Measurements from ENCODE around the gene AARS2.
A peak's percentile ranks its signal among the peaks of the same experiment; 100 is the strongest.

Gene AARS2

GRCh38 chr6:44339763-44340625 is 26.8 kb upstream of the AARS2 start:
- Histone ChIP-seq H3K9me2 (ENCODE audit: low read depth, low read length) (no peaks in the 10 kb centered on the region), H3F3A (ENCODE audit: insufficient read depth, low read length) (no peaks in the 10 kb centered on the region), H3K9ac (ENCODE audit: low read length) (no peak overlapping the region), H4K20me1 (ENCODE audit: insufficient read depth, low read length) (no peaks in the 10 kb centered on the region), H3K4me1 (ENCODE audit: insufficient read depth, low read length, severe bottlenecking) (no peaks in the 10 kb centered on the region), H3K4me2 (ENCODE audit: low read length) (no peak overlapping the region), H3K27me3 (ENCODE audit: insufficient read depth, low read length) (no peaks in the 10 kb centered on the region), H2AFZ (ENCODE audit: low read length) (no peak overlapping the region), H3K36me3 (ENCODE audit: insufficient read depth, low read length) (no peaks in the 10 kb centered on the region), H3K27ac (ENCODE audit: low read depth, low read length, poor library complexity, severe bottlenecking) (no peak overlapping the region), H3K9me3 (ENCODE audit: low read length) (no peaks in the 10 kb centered on the region), H3K4me3 (ENCODE audit: low read depth, low read length, poor library complexity, severe bottlenecking) (no peak overlapping the region), H3K79me2 (ENCODE audit: insufficient read depth, low read length) (no peaks in the 10 kb centered on the region)
- TF ChIP-seq CTCF (IDR thresholded peaks at IDR 0.05; ENCODE audit: low read length) (no peak), EZH2 (IDR thresholded peaks at IDR 0.05; ENCODE audit: borderline replicate concordance, low read length) (no peak)

- H3K9ac ChIP-seq (ENCODE audit: low read length), result no peak overlapping the region
- H3K4me2 ChIP-seq (ENCODE audit: low read length), result no peak overlapping the region
- H3K4me1 ChIP-seq (ENCODE audit: insufficient read depth, low read length, severe bottlenecking), result no peaks in the 10 kb centered on the region
- H4K20me1 ChIP-seq (ENCODE audit: insufficient read depth, low read length), result no peaks in the 10 kb centered on the region
- H3K36me3 ChIP-seq (ENCODE audit: insufficient read depth, low read length), result no peaks in the 10 kb centered on the region
- no peak overlapping the region for H3K4me3 ChIP-seq (ENCODE audit: low read depth, low read length, poor library complexity, severe bottlenecking)
- H3K79me2 ChIP-seq (ENCODE audit: insufficient read depth, low read length), result no peaks in the 10 kb centered on the region
- H3K9me3 ChIP-seq (ENCODE audit: low read length), result no peaks in the 10 kb centered on the region
- H2AFZ ChIP-seq (ENCODE audit: low read length), result no peak overlapping the region
- H3K27me3 ChIP-seq (ENCODE audit: insufficient read depth, low read length), result no peaks in the 10 kb centered on the region
- no peaks in the 10 kb centered on the region for H3F3A ChIP-seq (ENCODE audit: insufficient read depth, low read length)
- TF ChIP-seq CTCF (IDR thresholded peaks at IDR 0.05; ENCODE audit: low read length) (no peak), EZH2 (IDR thresholded peaks at IDR 0.05; ENCODE audit: borderline replicate concordance, low read length) (no peak)
- H3K9me2 ChIP-seq (ENCODE audit: low read depth, low read length), result no peaks in the 10 kb centered on the region
- H3K27ac ChIP-seq (ENCODE audit: low read depth, low read length, poor library complexity, severe bottlenecking), result no peak overlapping the region
These were observed 26.2 kb upstream of the AARS2 start for GRCh38 chr6:44339301-44339700.

- Histone ChIP-seq H3K27ac (ENCODE audit: low read depth, low read length, poor library complexity, severe bottlenecking) (no peak overlapping the region), H3K4me3 (ENCODE audit: low read depth, low read length, poor library complexity, severe bottlenecking) (no peak overlapping the region), H3K79me2 (ENCODE audit: insufficient read depth, low read length) (no peaks in the 10 kb centered on the region), H3K9me2 (ENCODE audit: low read depth, low read length) (no peaks in the 10 kb centered on the region), H3K36me3 (ENCODE audit: insufficient read depth, low read length) (no peaks in the 10 kb centered on the region), H3K4me2 (ENCODE audit: low read length) (no peak overlapping the region), H3K27me3 (ENCODE audit: insufficient read depth, low read length) (no peaks in the 10 kb centered on the region), H3K4me1 (ENCODE audit: insufficient read depth, low read length, severe bottlenecking) (no peaks in the 10 kb centered on the region), H3K9ac (ENCODE audit: low read length) (no peak overlapping the region), H4K20me1 (ENCODE audit: insufficient read depth, low read length) (no peaks in the 10 kb centered on the region), H2AFZ (ENCODE audit: low read length) (no peak overlapping the region), H3F3A (ENCODE audit: insufficient read depth, low read length) (no peaks in the 10 kb centered on the region), H3K9me3 (ENCODE audit: low read length) (no peaks in the 10 kb centered on the region)
- TF ChIP-seq EZH2 (IDR thresholded peaks at IDR 0.05; ENCODE audit: borderline replicate concordance, low read length) (no peak), CTCF (IDR thresholded peaks at IDR 0.05; ENCODE audit: low read length) (peak; percentile 75)
These were observed 25.3 kb upstream of the AARS2 start for GRCh38 chr6:44338228-44339122.

Measured in OCI-LY1 (cell line).